ENCODE measurements around the gene PTGFRN.

The PTGFRN gene

DNA sequence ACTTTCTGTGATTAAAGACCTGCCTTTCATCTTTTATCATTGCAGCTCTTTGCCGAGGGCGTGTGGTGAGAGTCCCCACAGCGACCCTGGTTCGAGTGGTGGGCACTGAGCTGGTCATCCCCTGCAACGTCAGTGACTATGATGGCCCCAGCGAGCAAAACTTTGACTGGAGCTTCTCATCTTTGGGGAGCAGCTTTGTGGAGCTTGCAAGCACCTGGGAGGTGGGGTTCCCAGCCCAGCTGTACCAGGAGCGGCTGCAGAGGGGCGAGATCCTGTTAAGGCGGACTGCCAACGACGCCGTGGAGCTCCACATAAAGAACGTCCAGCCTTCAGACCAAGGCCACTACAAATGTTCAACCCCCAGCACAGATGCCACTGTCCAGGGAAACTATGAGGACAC lies 32.0 kb downstream of the PTGFRN start:
- no peak for DNase-seq (ENCODE audit: extremely low read depth, low read depth)
- TF ChIP-seq, protein P1, sequence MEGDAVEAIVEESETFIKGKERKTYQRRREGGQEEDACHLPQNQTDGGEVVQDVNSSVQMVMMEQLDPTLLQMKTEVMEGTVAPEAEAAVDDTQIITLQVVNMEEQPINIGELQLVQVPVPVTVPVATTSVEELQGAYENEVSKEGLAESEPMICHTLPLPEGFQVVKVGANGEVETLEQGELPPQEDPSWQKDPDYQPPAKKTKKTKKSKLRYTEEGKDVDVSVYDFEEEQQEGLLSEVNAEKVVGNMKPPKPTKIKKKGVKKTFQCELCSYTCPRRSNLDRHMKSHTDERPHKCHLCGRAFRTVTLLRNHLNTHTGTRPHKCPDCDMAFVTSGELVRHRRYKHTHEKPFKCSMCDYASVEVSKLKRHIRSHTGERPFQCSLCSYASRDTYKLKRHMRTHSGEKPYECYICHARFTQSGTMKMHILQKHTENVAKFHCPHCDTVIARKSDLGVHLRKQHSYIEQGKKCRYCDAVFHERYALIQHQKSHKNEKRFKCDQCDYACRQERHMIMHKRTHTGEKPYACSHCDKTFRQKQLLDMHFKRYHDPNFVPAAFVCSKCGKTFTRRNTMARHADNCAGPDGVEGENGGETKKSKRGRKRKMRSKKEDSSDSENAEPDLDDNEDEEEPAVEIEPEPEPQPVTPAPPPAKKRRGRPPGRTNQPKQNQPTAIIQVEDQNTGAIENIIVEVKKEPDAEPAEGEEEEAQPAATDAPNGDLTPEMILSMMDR (IDR thresholded peaks at IDR 0.05; ENCODE audit: low read depth, low read length, missing control alignments): no peak
- H3K4me3 ChIP-seq (replicated peaks; ENCODE audit: low read depth, low read length): no peak overlapping the region

DNA sequence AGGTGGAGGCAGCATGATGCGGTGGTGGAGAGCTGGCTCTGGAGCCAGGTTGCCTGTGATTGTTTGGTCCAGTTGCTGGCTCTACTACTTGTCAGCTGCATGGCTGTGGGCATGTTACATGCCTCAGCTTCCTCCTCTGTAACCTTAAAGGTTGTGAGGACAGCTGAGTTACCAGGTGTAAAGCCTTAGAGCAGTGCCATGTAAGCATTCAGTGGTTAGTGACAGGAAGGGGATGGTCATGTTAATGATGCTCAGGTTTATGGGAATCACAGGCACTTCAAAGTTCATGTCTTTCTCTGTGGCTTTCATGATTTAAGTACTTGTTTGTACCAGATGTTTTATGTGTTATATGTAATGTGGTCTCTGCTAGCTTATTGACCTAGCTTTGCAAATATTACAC lies 32.6 kb downstream of the PTGFRN start:
- no peak for DNase-seq (ENCODE audit: extremely low read depth, low read depth)
- TF ChIP-seq, protein P1 (IDR thresholded peaks at IDR 0.05; ENCODE audit: low read depth, low read length, missing control alignments): no peak
- no peak overlapping the region for H3K4me3 ChIP-seq (replicated peaks; ENCODE audit: low read depth, low read length)

DNA sequence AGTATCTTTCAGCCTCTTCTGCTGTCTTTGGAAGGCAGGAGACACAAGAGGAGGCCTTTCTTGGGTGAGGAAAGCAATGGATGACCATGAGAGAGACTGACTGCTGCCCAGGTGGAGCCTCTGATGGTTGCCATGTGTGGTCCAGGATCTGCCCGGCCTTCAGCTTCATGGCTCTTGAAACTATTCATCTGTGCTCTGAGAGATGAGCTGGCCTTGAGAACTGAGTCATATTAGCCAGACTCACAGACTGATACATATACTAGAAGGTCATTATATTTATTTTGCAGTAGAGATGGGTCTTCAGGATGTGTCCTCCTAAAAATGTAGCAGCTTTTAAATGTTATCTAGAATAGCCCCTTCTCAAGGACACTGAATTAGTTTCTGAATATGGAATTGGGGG lies 33.7 kb downstream of the PTGFRN start:
- TF ChIP-seq, protein P1 (IDR thresholded peaks at IDR 0.05; ENCODE audit: low read depth, low read length, missing control alignments): no peak

DNA sequence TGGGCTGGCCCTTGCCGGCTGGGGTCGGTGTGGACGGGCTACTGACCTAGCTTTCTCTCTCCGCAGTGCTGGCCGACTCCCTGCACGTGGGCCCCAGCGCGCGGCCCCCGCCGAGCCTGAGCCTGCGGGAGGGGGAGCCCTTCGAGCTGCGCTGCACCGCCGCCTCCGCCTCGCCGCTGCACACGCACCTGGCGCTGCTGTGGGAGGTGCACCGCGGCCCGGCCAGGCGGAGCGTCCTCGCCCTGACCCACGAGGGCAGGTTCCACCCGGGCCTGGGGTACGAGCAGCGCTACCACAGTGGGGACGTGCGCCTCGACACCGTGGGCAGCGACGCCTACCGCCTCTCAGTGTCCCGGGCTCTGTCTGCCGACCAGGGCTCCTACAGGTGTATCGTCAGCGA lies 34.9 kb downstream of the PTGFRN start:
- TF ChIP-seq, protein P1 (IDR thresholded peaks at IDR 0.05; ENCODE audit: low read depth, low read length, missing control alignments): no peak

More for the DNA sequence above, 33.7 kb downstream of the PTGFRN start:
- no peak overlapping the region for H3K4me3 ChIP-seq (replicated peaks; ENCODE audit: low read depth, low read length)
- no peak for DNase-seq (ENCODE audit: extremely low read depth, low read depth)

DNA sequence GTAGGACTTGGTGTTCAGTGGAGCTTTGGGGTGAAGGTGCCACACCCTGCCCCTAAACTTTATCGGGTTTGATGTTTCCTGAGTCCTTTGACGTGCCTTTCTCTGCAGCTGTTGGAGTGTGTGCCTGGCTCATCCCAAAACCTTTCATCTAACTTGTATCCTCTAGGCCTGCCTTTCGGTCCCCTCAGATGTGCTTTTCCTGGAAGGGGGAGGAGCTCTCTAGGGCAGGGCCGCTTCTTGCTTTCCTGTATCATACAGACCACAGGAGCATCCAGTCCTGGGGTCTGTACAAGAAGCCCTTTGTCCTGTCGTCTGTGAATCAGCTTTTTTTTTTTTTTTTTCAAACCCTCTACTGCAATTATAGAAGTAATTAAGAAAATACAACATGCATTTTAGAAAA lies 35.7 kb downstream of the PTGFRN start:
- DNase-seq (ENCODE audit: extremely low read depth, low read depth): no peak
- H3K4me3 ChIP-seq (replicated peaks; ENCODE audit: low read depth, low read length): no peak overlapping the region
- TF ChIP-seq, protein P1 (IDR thresholded peaks at IDR 0.05; ENCODE audit: low read depth, low read length, missing control alignments): no peak

More for the DNA sequence above, 34.9 kb downstream of the PTGFRN start:
- no peak for DNase-seq (ENCODE audit: extremely low read depth, low read depth)
- H3K4me3 ChIP-seq (replicated peaks; ENCODE audit: low read depth, low read length): no peak overlapping the region

DNA sequence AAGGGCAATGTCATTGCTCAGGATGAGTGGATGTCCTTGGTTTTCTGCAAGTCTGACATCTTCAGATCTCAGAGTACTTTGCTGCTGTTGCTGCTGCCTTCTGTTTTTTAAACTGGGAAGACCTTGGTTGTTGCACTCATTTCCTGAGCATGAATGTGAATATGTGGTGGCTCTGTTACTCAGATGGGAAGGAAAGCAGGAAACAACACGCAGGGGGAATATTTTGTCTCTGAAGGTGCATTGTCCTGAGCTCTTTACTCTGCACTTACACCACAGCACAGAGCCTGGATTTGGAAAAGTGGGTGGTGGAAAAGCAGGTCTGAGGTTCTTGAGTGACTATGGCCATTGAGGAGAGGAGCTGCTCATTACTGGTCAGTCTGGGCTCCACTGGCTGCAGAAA lies 36.3 kb downstream of the PTGFRN start:
- TF ChIP-seq, protein P1 (IDR thresholded peaks at IDR 0.05; ENCODE audit: low read depth, low read length, missing control alignments): no peak
- H3K4me3 ChIP-seq (replicated peaks; ENCODE audit: low read depth, low read length): no peak overlapping the region
- no peak for DNase-seq (ENCODE audit: extremely low read depth, low read depth)
